Stimulated activated CD4-positive, alpha-beta T cell treated with anti-CD3 and anti-CD28 coated beads, Interleukin-4, amount 100 ng/mL, for 4 hours (primary cell): ENCODE measurements around the gene SPATS2L.
A peak's percentile ranks its signal among the peaks of the same experiment; 100 is the strongest.

ENCODE experiments used
- DNase-seq, 2 experiments: peaks; one replicate each; pipeline ENCODE4 v3.0.0-alpha.2; 2020

Gene SPATS2L

DNA sequence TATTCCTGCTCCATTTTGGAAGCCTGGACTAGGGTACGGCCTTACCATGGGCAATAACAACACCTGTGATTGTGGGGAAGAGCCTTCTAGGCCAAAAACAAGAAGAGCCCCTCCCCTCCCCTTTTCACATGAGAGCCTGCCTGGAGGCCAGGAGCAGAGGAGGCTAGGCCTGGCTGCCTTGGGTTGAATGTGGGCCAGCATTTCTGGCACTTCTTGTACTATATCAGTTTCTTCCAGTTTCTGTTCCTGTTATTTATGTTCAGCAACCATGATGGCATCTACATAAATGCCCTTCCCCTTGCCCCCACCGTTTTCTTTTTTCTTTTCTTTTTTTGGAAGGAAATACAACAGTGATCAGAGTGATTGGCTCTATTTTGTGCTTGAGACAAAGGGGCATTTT is 145.0 kb downstream of the SPATS2L start:
- no peak for DNase-seq

DNA sequence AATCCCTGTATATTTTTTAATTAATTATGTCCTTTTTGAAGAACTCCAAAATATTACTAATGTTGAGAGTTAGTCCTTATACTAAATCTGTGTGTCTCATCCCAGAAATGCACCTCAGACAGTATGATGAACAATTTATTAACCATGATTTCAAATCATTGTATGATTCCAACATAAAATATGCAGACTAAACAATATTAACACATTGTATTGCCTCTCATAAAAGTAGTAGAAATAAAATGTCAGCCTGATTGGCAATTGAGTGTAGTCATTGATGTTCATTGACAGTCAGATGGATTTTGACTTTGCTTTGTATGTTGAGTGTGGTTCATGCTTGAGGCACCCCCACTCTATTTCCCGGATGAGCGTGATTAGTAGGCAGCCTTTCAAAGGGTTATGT is 145.9 kb downstream of the SPATS2L start:
- no peak for DNase-seq

DNA sequence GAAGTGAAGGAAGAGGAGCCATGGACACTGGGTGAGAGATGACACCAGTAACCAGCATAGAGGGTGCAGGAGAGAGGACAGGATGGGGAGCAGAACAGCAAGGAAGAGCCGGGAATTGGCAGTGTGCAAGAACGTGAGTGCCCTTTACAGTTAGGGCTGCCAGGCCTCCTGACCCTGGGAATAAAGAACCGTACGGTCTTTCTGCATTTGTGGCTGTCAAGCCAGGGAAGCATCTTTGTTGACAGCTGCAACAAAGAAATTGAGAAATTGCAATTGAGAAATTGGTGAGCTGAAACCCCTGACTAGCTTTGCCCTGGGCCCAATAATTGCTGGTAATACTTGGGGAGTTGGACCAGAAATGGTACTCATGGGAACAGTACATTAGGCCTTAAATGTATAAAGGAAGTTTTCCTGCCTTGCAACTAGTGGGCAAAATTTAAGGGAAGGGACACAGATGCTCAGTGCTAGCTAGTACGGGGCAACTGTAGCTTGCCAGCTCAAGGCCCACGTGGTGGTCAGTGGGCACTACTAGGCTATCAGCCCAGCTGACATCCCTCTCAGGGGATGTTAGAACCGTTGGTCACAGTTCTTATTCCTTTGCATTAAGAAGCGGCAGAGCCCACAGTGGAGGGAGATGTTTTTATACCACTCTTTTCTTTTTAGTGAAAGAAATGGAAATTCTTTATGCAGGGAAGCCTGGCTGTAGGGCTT is 146.8 kb downstream of the SPATS2L start:
- no peak for DNase-seq

DNA sequence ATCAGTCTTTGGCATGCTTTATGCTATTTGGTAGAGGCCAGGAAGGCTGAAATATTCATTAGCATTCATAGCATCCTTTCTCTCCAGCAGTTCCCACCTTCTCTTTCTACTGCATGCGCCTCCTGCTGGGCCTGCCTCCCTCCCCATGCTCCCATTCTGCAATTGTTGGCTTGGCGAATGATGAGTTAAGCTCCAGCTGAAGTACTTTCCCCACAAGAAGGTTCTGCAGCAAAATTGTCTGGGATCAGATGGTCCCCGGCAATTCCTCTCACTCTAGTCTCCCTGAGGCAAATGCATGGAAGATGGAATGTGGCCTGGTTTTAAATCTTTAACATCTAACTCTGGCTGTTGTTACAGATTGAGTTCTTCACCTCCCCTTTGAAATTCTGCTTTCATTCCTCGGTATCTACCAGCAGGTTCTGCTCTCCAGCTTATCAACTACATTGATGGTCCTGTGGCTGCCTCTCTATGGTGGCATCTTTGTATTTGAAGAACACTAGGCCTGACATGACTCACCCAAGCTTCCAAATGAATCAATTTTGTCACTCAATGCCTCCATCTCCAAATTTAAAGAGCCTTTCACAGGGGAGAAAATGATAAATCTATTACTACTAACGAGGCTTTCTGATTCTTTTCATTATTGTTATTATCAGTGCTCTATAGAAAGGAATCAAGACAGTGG is 147.5 kb downstream of the SPATS2L start:
- no peak for DNase-seq

DNA sequence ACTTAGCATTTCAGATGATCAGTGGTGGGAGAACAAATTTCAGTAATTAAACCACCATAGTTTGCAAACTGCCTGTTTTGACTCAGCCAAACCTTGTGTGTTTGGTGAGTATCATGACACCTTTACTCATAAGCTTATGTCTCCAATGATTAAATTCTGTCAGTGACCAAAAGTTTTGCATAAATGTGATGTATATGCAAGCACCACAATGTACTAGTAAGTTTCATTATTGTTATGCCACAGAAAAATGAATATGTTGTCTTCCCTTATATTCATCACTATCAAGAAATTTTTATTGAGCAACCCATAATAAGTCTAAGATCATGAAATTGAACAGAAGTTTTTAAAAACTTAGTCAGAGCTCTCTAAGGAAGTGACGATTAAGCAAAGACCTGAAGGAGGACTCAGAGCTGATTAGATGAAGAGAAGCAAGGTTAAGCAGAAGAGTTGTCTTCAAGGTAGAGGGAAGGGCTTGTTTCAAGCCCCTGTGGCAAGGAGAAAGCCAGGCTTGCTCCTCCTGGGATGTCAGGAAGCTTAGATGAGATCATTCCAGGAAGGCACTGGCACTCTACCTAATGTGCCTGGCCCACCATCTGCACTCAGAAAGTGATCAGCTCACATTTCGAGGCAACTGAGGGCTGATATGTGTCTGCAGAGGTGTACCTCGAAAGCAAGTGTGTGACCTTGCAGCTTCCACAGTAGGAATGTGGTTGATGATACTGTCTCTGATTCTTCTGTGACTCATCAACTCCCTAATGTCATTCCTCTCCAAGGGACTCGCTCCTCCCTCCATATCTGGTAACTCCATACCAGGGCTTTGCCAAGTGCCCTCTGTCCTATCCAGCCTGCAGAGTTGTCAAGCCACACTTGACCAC is 148.7 kb downstream of the SPATS2L start:
- DNase-seq: no peak

DNA sequence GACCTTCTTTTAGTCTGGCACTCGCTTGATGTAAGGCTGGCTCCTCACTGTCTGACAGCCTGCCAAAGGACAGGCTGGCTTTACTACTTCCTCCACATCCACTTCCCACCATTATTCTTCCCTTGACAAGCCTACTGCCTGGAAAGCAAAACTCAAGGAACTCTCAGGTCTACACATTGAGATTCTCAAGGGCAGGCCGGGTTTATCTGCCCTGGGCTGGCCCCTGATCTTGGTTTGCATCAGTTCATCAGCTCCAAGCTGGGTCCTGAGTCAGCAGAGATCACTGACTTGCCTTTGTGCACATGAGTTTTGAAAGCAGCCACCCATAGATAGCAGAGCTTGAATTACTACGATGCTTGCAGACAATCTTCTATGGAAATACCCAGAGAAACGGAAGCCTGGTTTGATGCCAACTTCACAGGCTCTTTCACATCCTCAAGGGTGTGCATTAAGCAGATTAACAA is 149.5 kb downstream of the SPATS2L start:
- DNase-seq: no peak

DNA sequence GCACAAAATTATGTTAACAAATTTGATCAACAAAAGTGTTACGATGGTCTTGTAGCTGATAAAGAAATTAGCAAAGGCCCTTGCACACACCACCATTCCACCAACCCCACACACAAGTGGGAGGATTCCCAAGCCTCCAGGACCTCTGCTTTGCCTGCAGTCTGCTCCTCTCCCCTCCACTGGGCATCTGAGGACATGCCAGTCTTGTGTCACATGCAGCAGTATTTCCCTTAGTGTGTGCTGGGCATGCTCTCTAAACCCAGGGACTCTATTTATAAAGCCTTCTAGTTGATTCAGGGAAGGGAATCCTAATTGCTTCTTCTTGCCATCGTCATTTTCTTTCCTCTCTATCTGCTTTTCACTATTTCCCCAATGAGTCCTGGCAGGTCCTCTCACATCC is 150.1 kb downstream of the SPATS2L start:
- no peak for DNase-seq

DNA sequence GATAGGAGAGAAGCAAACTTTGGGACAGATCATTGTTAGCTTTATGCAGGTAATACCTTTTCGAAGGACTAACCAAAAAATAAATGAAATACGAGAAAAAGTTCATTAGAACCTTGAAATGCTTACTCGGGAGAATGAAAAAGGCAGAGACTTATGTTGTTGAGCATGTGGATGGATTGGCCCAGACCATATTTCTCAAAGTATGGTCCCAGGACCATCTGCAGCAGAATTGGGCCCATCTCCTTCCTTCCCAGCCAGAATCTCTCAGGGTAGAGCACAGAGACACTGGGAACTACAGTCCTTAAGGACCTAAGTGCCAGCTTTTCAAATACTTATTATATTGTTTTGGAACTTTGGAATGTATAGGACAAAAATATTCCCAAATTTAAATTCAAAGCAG is 152.6 kb downstream of the SPATS2L start:
- DNase-seq: no peak

DNA sequence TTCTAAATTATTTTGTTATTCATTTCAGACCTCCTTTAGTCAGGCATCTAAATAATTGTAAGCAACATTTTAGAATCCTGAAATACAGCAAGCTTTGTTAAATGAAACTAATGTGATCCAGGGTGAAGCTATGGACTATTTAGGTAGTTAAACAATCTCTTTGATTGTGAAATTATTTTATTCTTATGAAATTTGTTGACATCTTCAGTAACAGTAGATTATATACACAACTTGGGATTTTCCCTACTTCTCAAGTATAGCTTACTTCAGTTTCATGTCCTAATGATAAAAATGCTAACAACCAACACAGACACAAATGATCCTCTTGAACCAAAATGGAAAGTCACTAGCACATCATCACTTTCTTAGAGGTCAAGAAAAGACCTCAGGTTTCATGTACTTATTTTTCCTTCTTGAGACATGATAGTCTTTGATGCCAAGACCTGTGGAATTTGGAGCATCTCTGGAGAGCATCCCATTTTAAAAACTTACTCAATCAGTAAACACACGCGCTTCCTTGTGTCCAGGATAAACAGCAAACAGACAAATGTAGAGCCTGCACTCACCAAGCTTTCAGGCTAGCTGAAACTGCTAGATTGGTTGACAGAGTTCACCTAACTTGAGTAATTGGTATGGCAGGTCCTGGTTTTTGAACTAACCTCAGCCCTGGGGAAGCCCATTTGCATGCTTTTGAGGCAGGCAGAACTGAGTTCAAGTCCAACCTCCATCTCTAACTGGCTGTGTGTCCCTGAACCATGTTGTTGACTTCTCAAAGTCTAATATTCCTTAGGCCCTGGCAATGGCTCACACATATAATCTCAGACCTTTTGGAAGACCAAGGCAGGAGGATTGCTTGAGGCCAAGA is 155.6 kb downstream of the SPATS2L start:
- DNase-seq: no peak

DNA sequence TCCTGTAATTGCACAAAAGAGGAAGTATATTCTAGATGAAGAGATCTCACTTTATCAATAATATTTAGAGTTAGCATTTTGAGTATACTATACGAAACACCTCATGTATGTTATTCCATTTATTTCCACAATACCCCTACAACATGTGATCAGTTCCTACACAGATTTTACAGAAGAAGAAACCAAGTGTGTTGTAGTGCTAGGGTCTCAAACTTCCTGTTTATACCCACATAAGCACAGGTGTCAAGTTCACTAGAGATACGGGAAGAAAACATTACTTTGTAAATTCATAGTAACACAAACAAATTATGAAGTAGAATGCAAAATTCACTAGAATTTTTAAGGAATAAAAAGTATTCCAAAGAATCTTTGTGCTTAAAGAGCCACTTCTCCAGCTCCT is 157.0 kb downstream of the SPATS2L start:
- DNase-seq: no peak

DNA sequence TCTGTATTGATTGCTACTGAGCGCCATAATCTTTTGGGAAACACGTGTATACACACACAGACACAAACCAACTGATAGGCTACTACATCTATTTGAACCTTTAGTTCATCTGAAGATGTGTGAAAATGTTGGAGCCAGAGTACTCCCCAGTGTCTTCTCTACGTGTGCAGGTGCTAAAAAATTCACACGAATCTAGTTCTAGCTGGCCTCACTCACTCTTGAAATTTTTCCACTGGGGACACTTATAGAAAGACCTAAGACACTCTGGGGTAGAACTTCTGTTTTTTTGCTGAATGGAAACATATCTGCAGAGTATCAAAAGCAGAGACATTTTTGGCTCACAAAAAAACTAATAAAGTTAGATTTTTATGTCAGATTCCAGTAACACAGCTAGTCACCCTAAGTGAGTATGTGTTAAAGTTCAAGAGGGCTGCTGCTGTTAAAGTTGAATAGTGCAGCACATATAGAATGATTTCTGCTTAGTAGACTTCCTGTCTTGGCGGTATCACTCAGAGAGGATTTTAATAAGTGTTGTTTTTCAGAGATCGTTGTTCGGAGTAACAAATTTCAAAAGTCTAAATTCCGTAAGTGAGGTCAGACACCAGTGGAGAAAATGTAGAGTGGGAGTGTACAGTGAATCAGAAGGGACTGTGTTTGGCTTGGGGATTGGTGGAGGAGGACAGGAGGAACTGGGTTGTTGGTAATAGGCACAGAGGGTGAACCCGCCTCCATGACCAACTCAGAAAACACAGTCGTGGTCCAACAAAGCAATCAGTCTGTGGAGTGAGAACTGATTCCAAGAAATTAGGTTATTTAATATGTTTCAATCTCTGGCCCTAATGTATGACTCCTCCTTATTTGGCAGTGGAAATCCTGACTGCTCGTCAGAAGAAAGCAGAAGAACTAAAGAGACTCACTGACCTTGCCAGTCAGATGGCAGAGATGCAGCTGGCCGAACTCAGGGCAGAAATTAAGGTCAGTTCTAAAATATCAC is 160.2 kb downstream of the SPATS2L start:
- DNase-seq: peak in 1 of 2 experiments; percentile 40

DNA sequence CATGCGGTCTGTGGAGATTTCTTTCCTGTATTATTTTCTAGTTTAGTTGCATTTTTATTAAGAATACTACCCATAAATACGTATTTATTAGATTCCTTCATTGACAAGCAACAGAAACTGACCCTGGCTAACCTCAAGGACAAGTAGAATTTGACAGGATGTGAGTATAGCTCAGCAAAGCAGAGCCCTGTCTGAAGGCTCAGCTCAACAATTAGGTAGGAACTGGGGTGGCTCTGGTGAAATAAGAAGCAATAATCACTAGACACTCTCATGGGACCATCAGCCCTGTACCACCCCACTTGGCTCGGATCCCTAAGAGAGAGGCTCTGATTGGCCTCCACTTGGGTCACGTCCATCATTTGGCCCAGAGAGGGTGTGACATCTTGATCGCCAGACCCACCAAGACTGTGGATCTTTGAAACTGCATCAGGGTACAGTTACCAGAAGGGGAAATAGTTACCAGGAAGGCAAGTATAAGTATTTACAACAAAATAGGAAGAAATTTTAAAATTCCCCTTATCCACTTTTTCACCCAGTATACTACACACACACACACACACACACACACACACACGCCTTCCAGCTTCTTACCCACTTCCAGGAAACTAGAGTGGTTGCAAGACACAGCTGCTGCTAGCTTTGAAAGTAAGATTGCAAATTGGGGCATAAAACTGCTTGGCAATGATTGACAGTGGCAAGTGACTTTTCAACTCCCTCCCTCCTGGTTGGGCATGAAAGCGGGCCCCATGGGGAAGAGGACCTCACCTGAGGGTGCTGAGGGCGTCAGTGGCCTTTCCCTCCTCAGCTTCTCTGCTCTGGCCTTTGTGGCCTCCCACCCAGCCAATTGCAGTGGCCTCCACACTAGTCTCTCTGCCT is 161.6 kb downstream of the SPATS2L start:
- DNase-seq: no peak

DNA sequence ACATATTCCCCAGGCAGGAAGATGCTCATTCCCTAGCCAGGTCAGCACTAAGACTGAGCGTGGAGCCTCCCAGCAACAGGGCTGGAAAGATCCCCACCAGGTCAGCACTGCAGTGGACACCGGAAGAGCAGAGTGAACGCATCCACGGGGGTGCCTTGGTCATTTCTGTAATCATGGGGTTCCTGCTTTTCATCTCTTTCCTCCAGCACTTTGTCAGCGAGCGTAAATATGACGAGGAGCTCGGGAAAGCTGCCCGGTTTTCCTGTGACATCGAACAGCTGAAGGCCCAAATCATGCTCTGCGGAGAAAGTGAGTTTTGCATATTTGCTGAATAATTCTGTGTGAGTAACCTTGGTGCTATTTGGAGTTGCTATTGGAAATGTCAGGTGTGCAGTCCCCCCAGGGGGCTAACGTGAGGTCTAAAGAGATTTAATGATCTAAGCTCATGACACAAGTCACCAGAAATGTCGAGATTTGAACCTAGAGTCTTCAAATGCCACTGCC is 163.3 kb downstream of the SPATS2L start:
- DNase-seq: no peak

DNA sequence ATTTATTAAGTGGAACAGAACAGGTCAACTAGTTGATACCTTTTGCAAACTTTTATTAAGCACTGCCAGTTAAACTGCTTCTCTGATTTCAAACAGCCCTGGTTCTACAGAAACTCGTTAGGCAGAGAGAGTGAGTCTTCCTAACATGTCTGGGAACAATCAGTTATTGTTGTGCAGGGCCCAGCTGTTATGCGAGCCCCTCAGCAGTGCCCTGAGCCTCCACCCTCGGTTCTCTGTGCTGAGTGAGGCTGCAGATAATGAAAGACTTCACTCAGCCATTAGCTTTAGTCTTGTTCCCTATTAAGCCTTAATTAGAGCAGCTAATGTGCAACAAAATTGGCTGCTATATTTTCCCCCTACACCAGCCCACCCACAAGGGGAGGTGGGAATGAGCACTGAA is 163.7 kb downstream of the SPATS2L start:
- no peak for DNase-seq

DNA sequence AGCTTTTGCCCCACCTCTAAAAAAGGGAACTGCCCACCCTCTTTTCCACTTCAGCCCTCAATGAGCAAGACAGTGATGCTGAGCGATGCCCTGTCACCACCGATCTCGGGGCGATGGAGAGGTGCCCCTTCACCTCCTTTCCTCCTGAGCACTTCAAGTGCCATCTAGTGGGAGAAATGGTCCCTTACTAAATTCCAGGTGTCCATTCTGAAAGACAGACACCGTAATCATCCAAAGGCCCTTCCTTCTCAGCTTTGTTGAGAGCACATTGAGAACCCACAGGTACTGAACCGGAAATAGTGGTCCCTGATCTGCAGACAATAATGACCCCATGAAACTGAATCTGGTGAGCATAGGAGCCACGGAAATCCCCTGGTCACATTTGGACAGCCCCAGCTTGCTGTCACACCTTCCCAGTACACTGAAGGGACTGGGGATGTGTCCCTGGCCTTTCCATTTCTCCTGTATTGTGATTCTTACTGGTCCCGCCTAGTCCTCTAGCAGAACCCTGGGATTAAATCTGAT is 164.9 kb downstream of the SPATS2L start:
- DNase-seq: peak in 1 of 2 experiments; percentile 47

DNA sequence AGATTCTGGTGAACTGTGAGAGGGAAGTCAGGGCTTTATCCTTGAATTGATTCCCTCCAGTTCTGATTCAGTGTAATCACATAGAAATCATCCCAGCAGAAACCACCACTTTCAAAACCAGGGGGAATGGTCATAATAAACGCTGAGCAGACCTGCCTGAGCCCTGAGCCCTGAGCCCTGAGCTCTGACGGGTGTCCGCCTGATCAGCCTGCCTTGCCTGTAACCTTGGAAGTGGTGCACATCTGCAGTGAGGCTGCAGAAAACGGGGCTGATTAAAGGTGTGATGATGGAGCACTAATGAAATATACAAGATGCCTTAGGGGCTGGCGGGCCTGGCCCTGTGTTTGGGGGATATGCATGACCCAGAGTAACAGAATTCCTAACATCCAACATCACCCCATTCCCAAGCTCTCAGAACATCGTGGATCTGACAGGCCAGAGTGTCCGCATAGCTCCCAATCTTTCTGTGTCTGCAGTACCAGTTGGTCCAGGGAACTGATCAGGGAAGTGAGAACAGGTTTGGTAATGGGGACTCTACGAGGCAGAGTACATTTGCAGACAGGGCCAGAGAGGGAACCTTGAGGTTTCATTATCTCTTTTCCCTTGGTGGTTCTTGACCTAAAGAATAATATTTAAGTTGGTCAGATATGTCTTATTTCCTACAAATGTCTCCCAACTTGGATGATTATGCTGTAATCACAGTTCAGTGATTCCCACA is 165.6 kb downstream of the SPATS2L start:
- DNase-seq: no peak

DNA sequence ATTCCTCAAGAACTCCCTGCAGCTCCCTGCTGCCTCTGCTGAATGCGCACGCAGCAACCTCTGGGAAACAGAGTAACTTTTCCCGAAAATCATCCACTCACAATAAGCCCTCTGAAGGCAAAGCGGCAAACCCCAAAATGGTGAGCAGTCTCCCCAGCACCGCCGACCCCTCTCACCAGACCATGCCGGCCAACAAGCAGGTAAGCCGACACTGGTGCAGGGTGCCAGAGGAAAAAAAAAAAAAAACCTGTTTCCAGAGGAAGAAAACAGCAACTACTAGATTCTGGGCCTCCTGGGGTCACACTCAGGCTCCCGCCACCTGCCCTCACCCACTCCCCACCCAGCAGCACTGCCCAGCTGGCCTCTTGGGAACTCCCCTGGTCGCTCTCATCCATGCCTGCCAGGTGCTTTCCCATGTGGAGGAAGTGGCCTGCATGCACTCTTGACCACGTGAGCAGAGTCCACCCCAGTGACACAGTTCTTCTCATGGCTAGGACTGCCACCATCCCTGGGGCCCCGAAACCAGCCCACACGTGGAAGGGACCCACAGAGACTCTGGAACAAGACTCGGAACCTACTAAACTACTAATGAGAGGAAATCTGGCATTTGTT is 166.5 kb downstream of the SPATS2L start:
- DNase-seq: no peak

DNA sequence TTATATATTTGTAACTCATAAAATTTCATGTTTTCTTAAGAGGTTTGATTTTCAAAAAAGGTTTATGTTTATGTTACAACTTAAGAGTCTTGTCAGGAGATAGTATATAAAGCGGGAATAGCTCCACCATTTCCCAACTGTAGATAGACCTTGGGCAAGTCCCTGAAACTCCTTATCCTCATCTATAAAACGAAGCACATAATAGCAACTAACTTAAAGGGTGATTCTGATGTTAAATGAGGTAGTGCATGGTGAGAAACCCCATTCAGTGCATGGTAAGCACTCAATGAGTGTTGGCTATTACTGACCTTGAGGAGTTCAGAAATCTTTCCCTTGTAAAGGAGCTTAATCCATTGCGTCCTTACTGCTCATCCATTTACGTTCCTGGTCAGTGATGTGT is 169.3 kb downstream of the SPATS2L start:
- no peak for DNase-seq

DNA sequence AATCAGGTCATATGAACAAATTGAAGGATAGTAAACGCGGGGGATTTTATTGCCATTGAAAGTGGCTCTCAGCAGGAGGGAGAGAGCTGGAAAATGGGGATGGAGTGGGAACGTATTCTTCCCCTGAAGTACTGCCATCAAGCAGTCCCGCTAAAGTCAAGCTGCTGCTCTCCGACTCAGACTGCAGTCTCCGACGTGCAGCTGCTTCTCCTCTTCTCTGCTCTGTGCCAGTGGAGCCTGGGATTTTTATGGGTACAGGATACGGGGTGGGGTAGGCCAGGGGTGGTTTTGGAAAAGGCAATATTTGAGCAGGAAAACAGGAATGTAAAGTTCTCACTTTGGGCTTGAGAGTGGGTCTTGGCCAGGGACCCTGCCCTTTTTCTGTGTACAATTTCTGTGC is 170.3 kb downstream of the SPATS2L start:
- no peak for DNase-seq
